Hematopoietic multipotent progenitor cell treated with erythropoietin and hydrocortisone succinate and interleukin-3 and kit ligand, for 17 days (in vitro differentiated cells): ENCODE results near the gene MRPS26.
"Not testable (repeated sequence)": the region's sequence is repeated elsewhere in the genome, so short reads cannot be mapped to it uniquely, and the experiment has no call there.

Source experiments
- DNase-seq: peaks from one replicate; pipeline ENCODE4 v3.0.0-alpha.2; 2015; ENCODE audit warnings: low spot score

The MRPS26 gene

GRCh38 chr20:3042625-3043024 lies 3.2 kb upstream of the MRPS26 start:
- no peak for DNase-seq

DNA sequence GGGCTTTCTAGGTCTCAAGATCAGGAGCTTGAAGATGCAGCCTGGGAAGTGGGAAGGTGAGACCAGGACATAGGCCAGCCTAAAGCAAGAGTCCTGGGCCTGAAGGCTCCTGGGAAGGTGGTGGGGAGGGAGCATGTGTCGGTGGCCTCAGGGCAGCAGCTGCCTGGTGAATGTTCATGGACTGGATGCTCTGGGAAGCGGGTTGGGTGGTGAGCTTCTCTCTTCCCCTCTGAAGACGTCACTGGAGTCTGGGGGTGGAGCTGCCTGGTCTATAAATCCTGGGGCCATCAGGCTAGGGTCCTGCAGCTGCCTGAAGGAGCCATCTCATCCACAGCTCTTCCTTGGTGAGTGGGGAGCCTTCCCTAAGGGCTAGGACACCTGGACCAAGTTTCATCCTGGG lies 2.5 kb upstream of the MRPS26 start, which contains the start of gene GNRH2:
Gene GNRH2, plus strand, starts transcription at position 301 of the 400 bp plus-strand sequence. CDS start 793 bp downstream, outside the sequence.
- no peak for DNase-seq

DNA sequence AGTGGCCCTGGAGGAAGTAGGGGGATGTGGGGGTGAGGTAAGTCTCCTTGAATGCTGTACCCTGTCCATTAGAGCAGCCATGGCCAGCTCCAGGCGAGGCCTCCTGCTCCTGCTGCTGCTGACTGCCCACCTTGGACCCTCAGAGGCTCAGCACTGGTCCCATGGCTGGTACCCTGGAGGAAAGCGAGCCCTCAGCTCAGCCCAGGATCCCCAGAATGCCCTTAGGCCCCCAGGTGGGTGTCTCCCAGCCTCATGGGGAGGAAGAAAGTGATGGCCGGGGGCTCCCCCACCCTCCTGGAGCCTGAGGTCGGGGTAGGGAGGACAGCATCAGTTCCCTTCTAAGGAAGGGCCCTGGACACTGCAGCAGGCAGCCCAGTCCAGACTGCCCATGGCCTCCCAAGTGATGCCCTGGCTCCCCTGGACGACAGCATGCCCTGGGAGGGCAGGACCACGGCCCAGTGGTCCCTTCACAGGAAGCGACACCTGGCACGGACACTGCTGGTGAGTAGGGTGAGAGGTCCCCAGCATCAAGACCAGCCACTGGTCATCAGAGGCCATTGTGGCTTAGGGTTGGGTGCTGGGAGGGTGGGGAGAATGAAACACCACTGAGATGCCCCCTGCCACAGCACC lies 1.4 kb upstream of the MRPS26 start:
- no peak for DNase-seq

DNA sequence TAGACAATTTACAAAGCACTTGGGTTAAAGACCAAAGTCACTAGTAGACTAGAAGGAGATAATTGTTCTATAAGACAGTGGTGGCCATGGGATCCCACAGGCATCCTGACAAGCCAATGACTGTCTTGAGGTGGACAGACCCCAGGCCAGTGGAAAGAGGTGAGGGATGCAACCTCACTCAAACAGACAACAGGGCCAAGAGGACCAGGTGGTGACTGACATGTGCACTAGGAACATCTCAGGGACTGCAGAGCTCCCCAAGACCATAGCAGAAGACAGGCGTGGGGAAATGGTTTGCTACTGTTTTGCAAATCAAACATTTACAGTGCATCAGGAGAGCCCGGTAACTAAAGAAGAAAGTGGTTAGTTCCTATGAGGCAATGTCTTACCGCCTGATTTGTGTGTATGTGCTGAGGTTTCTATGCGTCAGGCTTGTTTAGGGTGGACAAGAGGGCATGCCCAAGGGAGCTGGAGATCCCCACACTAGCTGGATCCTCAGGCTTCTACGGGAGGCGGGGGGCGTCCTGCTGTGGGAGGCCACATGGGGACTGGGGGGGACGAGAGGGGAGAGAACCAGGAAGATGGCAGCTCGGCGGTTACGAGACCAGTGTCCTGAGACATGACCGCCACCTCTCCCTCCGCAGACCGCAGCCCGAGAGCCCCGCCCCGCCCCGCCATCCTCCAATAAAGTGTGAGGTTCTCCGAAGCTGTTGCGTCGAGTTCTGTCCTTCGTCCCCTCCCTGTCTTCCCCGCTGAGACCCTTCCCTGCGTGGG lies 623 bp upstream of the MRPS26 start:
- DNase-seq: no peak

GRCh38 chr20:3046677-3047462 lies 1.0 kb downstream of the MRPS26 start:
- no peak for DNase-seq

GRCh38 chr20:3047486-3048419 lies 1.9 kb downstream of the MRPS26 start:
- DNase-seq: no peak

- DNase-seq: no peak
Measured at GRCh38 chr20:3051385-3052019, 5.7 kb downstream of the MRPS26 start.

DNA sequence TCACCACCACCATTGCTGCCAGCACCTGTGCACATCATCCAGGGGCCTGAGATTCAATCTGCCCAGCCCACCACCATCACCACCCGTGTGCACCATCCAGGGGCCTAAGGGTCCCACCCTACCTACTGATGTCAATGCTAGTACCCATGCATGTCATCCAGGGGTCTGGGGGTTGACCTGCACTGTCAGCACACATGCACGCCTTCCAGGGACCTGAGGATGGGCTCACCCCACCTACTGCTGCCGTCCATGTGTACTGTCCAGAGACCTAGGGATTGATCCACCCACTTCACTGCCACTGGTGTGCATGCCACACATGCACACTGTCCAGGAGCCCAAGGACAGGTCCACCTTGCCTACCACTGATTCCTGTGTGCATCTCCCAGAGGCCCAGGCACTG lies 13.6 kb downstream of the MRPS26 start:
- DNase-seq: no peak

GRCh38 chr20:3064119-3064518 lies 18.3 kb downstream of the MRPS26 start:
- DNase-seq: not testable (repeated sequence)

- DNase-seq: no peak
Measured at GRCh38 chr20:3067139-3068014, 21.5 kb downstream of the MRPS26 start.

- no peak for DNase-seq
Measured at GRCh38 chr20:3068075-3068474, 22.2 kb downstream of the MRPS26 start.

GRCh38 chr20:3068986-3069900 lies 23.4 kb downstream of the MRPS26 start:
- no peak for DNase-seq

DNA sequence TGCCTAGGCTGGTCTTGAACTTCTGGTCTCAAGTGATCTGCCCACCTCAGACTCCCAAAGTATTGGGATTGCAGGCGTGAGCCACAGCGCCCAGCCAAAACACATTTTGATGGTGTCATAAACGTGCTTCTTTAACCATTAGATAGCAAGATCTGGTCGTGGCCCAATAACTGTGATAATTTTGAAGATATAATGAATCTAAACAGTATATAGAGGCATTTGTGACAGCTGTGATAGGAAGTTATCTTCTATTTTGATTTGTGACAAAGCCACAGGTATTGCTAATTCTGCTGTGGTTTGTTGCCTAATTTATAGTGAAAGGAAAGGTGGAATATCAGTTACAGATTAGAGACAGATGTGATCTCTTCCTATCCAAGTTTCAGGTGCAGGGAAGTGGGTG lies 24.9 kb downstream of the MRPS26 start:
- DNase-seq: no peak

GRCh38 chr20:3071266-3071609 lies 25.4 kb downstream of the MRPS26 start:
- DNase-seq: no peak

DNA sequence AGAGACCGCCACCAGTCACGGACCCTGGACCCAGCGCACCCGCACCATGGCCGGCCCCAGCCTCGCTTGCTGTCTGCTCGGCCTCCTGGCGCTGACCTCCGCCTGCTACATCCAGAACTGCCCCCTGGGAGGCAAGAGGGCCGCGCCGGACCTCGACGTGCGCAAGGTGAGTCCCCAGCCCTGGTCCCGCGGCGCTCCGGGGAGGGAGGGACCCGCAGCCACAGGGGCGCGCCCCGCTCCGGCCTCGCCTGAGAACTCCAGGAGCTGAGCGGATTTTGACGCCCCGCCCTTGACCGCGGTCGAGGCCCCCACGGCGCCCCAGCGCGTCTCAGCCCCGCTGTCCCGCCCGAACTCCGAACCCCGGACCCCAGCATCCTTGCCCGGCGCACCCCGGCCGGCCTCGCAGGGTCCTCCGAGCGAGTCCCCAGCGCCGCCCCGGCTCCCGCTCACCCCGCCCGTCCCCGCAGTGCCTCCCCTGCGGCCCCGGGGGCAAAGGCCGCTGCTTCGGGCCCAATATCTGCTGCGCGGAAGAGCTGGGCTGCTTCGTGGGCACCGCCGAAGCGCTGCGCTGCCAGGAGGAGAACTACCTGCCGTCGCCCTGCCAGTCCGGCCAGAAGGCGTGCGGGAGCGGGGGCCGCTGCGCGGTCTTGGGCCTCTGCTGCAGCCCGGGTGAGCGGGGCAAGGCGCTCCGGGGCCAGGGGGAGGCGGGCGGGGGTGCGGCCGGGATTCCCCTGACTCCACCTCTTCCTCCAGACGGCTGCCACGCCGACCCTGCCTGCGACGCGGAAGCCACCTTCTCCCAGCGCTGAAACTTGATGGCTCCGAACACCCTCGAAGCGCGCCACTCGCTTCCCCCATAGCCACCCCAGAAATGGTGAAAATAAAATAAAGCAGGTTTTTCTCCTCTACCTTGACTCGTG lies 26.0 kb downstream of the MRPS26 start, which contains the start of gene OXT:
Gene OXT, plus strand, starts transcription at position 11 of the 920 bp plus-strand sequence. Its CDS starts 36 bp downstream, at position 47.
- no peak for DNase-seq

- DNase-seq: no peak
Measured at GRCh38 chr20:3072530-3073250, 26.8 kb downstream of the MRPS26 start.

DNA sequence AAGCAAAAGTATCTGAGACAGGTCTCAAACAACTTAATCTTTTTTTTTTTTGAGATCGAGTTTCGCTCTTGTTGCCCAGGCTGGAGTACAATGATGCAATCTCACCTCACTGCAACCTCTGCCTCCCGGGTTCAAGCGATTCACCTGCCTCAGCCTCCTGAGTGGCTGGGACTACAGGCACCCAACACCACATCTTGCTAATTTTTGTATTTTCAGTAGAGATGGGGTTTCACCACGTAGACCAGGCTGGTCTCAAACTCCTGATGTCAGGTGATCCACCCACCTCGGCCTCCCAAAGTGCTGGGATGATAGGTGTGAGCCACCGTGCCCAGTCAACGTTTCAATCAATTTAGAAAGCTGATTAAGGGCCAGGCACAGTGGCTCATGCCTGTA lies 27.4 kb downstream of the MRPS26 start:
- DNase-seq: not testable (repeated sequence)
